ENCODE results near the gene IRX2. TPM values are rescaled to one million over a fixed set of nuclear protein-coding genes. Genes with fewer than 3 reads are reported as not detected.

The IRX2 gene
- polyA plus RNA-seq, 1 donor from 2014 or later = 0.95 TPM

GRCh38 chr5:2711446-2712425 lies 39.7 kb downstream of the IRX2 start:
- Histone ChIP-seq H3K27me3 (ENCODE audit: insufficient read depth, low read depth, low read length) (no peaks in the 10 kb centered on the region), H3K9ac (ENCODE audit: low read length) (no peak overlapping the region), H3K79me2 (replicated peaks; ENCODE audit: insufficient read depth, low read length) (no peaks in the 10 kb centered on the region), H3K27ac (ENCODE audit: low read length) (no peak overlapping the region), H3K4me3 (ENCODE audit: low read length) (no peak overlapping the region), H3K36me3 (ENCODE audit: insufficient read depth, low read length) (no peaks in the 10 kb centered on the region), H3F3A (ENCODE audit: insufficient read depth, low read length, poor library complexity, severe bottlenecking) (no peaks in the 10 kb centered on the region), H2AFZ (ENCODE audit: low read depth, low read length) (no peak overlapping the region), H3K4me2 (ENCODE audit: low read length) (no peak overlapping the region), H3K9me2 (ENCODE audit: insufficient read depth, low read length) (no peaks in the 10 kb centered on the region), H4K20me1 (ENCODE audit: insufficient read depth) (no peaks in the 10 kb centered on the region), H3K9me3 (ENCODE audit: low read length) (no peaks in the 10 kb centered on the region)
- no peak for TF ChIP-seq MXI1 (conservative IDR thresholded peaks at IDR 0.05; ENCODE audit: poor library complexity, severe bottlenecking)
- TF ChIP-seq, protein P1, sequence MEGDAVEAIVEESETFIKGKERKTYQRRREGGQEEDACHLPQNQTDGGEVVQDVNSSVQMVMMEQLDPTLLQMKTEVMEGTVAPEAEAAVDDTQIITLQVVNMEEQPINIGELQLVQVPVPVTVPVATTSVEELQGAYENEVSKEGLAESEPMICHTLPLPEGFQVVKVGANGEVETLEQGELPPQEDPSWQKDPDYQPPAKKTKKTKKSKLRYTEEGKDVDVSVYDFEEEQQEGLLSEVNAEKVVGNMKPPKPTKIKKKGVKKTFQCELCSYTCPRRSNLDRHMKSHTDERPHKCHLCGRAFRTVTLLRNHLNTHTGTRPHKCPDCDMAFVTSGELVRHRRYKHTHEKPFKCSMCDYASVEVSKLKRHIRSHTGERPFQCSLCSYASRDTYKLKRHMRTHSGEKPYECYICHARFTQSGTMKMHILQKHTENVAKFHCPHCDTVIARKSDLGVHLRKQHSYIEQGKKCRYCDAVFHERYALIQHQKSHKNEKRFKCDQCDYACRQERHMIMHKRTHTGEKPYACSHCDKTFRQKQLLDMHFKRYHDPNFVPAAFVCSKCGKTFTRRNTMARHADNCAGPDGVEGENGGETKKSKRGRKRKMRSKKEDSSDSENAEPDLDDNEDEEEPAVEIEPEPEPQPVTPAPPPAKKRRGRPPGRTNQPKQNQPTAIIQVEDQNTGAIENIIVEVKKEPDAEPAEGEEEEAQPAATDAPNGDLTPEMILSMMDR (IDR thresholded peaks at IDR 0.05; ENCODE audit: poor library complexity, severe bottlenecking) = no peak
- no peak for TF ChIP-seq RAD21 (conservative IDR thresholded peaks at IDR 0.05)
- no peak for TF ChIP-seq EZH2 (IDR thresholded peaks at IDR 0.05; ENCODE audit: borderline replicate concordance, insufficient read depth, low read length, poor library complexity, severe bottlenecking)
- TF ChIP-seq POLR2AphosphoS5 (IDR thresholded peaks at IDR 0.05) = no peak
- TF ChIP-seq EP300 (conservative IDR thresholded peaks at IDR 0.05; ENCODE audit: poor library complexity, severe bottlenecking) = no peak
- TF ChIP-seq TAF1 (IDR thresholded peaks at IDR 0.05; ENCODE audit: low read depth) = no peak
- no peak for TF ChIP-seq SMC3 (conservative IDR thresholded peaks at IDR 0.05; ENCODE audit: poor library complexity)
- TF ChIP-seq, protein P2, sequence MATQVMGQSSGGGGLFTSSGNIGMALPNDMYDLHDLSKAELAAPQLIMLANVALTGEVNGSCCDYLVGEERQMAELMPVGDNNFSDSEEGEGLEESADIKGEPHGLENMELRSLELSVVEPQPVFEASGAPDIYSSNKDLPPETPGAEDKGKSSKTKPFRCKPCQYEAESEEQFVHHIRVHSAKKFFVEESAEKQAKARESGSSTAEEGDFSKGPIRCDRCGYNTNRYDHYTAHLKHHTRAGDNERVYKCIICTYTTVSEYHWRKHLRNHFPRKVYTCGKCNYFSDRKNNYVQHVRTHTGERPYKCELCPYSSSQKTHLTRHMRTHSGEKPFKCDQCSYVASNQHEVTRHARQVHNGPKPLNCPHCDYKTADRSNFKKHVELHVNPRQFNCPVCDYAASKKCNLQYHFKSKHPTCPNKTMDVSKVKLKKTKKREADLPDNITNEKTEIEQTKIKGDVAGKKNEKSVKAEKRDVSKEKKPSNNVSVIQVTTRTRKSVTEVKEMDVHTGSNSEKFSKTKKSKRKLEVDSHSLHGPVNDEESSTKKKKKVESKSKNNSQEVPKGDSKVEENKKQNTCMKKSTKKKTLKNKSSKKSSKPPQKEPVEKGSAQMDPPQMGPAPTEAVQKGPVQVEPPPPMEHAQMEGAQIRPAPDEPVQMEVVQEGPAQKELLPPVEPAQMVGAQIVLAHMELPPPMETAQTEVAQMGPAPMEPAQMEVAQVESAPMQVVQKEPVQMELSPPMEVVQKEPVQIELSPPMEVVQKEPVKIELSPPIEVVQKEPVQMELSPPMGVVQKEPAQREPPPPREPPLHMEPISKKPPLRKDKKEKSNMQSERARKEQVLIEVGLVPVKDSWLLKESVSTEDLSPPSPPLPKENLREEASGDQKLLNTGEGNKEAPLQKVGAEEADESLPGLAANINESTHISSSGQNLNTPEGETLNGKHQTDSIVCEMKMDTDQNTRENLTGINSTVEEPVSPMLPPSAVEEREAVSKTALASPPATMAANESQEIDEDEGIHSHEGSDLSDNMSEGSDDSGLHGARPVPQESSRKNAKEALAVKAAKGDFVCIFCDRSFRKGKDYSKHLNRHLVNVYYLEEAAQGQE (IDR thresholded peaks at IDR 0.05; ENCODE audit: borderline replicate concordance) = no peak

DNA sequence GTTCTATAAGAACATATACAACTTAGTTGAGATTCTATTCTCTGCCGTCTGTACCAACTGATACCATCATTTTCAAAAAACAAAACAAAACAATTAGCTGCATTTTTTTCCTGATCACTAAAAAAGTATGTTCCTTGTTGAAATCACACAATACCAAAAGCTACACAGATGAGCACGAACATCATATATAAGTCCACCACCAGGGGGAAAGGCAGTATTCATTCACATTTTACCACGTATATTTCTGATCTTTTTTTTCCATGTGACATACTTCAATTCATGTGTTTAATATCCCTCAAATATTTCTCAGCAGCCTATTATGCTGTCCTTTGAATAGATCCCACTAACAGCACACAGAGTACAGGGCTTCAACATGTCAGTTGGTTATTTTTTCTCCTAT lies 40.6 kb downstream of the IRX2 start:
- no peak overlapping the region for H3K4me3 ChIP-seq (ENCODE audit: low read length)

More for the DNA sequence above, 40.6 kb downstream of the IRX2 start:
- TF ChIP-seq RAD21 (conservative IDR thresholded peaks at IDR 0.05) (peak; percentile 58), MXI1 (conservative IDR thresholded peaks at IDR 0.05; ENCODE audit: poor library complexity, severe bottlenecking) (no peak), SMC3 (conservative IDR thresholded peaks at IDR 0.05; ENCODE audit: poor library complexity) (peak; percentile 62)
- TF ChIP-seq, protein P1 (IDR thresholded peaks at IDR 0.05; ENCODE audit: poor library complexity, severe bottlenecking) = peak; percentile 63
- Histone ChIP-seq H3K9ac (ENCODE audit: low read length) (no peak overlapping the region), H3K36me3 (ENCODE audit: insufficient read depth, low read length) (no peaks in the 10 kb centered on the region), H4K20me1 (ENCODE audit: insufficient read depth) (no peaks in the 10 kb centered on the region), H3K27me3 (ENCODE audit: insufficient read depth, low read depth, low read length) (no peaks in the 10 kb centered on the region), H2AFZ (ENCODE audit: low read depth, low read length) (no peak overlapping the region), H3K79me2 (replicated peaks; ENCODE audit: insufficient read depth, low read length) (no peaks in the 10 kb centered on the region), H3K9me3 (ENCODE audit: low read length) (no peaks in the 10 kb centered on the region), H3F3A (ENCODE audit: insufficient read depth, low read length, poor library complexity, severe bottlenecking) (no peaks in the 10 kb centered on the region), H3K27ac (ENCODE audit: low read length) (no peak overlapping the region), H3K4me2 (ENCODE audit: low read length) (no peak overlapping the region), H3K9me2 (ENCODE audit: insufficient read depth, low read length) (no peaks in the 10 kb centered on the region)

Data from neural cell (in vitro differentiated cells).